ENCODE measurements around the gene SLC7A6OS. TPM values are rescaled to one million over a fixed set of nuclear protein-coding genes. Genes with fewer than 3 reads are reported as not detected.

Gene SLC7A6OS
- total RNA-seq = 10 to 100 TPM; 10.9 to 13.4 (median 11.9) TPM
- 7.9 TPM for polyA plus RNA-seq
- long read RNA-seq, donor 1, full-length matches to known transcripts = 17 of 23 reads
- long read RNA-seq, donor 1, partial matches to known transcripts = 0 of 23 reads
- long read RNA-seq, donor 1, other reads (novel, unspliced or antisense) = 6 of 23 reads
- long read RNA-seq, donor 2, full-length matches to known transcripts = 12 of 12 reads
- long read RNA-seq, donor 2, partial matches to known transcripts = 0 of 12 reads
- long read RNA-seq, donor 2, other reads (novel, unspliced or antisense) = 0 of 12 reads
- long read RNA-seq, donor 3, full-length matches to known transcripts = 27 of 35 reads
- long read RNA-seq, donor 3, partial matches to known transcripts = 1 of 35 reads
- long read RNA-seq, donor 3, other reads (novel, unspliced or antisense) = 7 of 35 reads
- long read RNA-seq, donor 4, full-length matches to known transcripts = 13 of 15 reads
- long read RNA-seq, donor 4, partial matches to known transcripts = 0 of 15 reads
- long read RNA-seq, donor 4, other reads (novel, unspliced or antisense) = 2 of 15 reads

DNA sequence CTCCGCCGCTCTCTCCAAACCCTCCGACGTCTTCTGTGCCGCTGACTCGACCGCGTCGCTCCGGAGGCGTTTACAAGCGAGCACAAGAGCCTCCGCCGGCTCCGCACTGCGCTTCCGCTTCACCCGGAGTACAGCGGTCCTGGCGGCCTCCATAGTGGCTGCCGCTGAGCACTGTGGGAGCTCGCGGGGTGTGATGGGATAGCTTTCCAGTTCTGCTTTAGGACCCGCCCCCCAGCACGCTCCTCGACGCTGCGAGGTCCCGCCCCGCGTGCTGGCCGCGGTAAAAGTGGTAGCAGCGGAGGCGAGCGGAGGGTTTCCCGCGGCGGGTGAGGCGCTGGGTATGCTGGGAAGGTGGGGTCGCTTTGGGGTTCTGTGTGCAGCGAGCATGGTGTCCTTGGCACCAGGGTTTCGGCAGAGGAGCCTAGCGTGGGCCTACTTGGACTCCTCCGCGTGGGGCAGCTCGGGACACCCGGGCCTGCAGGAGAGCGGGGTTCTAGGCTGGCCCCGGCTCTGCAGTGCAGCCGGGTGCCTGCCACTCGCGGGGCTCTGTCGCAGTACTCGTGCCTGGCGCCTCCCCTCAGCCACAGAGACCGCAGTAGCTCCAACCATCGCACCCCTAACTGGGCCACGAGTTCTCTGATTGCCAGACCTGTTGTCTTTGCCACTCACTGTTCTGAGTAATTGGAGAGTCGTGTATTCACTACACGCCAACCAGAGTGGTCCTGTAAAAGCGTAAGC, at the start of gene SLC7A6OS, which contains the start of gene PRMT7:
SLC7A6OS (minus strand) TSS at position 173 of the 738 bp plus-strand sequence; CDS start at position 153, 20 bp downstream.
PRMT7 (plus strand) TSS at position 246 of the 738 bp plus-strand sequence. CDS start 4,961 bp downstream, outside the sequence.
- ATAC-seq = peak; percentile 100

GRCh38 chr16:68359398-68360191, 48.8 kb upstream of the SLC7A6OS start:
- H3K9me3 ChIP-seq (ENCODE audit: control insufficient read depth, low read length) = no peaks in the 10 kb centered on the region
- DNase-seq (peak in 2 of 3 donors; percentile 32 to 49), ATAC-seq (no peak)
- no peak overlapping the region for H3K4me3 ChIP-seq (ENCODE audit: low read length)
- no peaks in the 10 kb centered on the region for H3K27me3 ChIP-seq (ENCODE audit: control insufficient read depth, insufficient read depth)
- WGBS = 80% methylated on average over 23 of the region's 23 CpGs
- intact Hi-C loops (cut with DNase I) = no loop called here
- no peak overlapping the region for H3K27ac ChIP-seq (ENCODE audit: low read length)
- no peaks in the 10 kb centered on the region for H3K4me1 ChIP-seq (ENCODE audit: control insufficient read depth, insufficient read depth, low read length)

More for the DNA sequence above, at the start of gene SLC7A6OS, which contains the start of gene PRMT7:
- intact Hi-C loops (cut with DNase I) = loop anchor here in 3 of 4 donors (5.0 kb wide), 1 partner anchor 49 kb away; the partner anchor contains the start of gene SLC7A6 (in 3 of the 3)
- Histone ChIP-seq H3K9me3 (ENCODE audit: control insufficient read depth, low read length) (no peaks in the 10 kb centered on the region), H3K27me3 (ENCODE audit: control insufficient read depth, insufficient read depth) (no peaks in the 10 kb centered on the region), H3K4me3 (ENCODE audit: low read length) (peak within 1 kb of the TSS; percentile 87), H3K27ac (ENCODE audit: low read length) (peak within 1 kb of the TSS; percentile 77), H3K4me1 (ENCODE audit: control insufficient read depth, insufficient read depth, low read length) (peaks cover 11% of the 10 kb centered on the region)
- under 1% methylated on average over 62 of the region's 62 CpGs for WGBS
- peak; percentile 92 to 96 (median 95) for DNase-seq

DNA sequence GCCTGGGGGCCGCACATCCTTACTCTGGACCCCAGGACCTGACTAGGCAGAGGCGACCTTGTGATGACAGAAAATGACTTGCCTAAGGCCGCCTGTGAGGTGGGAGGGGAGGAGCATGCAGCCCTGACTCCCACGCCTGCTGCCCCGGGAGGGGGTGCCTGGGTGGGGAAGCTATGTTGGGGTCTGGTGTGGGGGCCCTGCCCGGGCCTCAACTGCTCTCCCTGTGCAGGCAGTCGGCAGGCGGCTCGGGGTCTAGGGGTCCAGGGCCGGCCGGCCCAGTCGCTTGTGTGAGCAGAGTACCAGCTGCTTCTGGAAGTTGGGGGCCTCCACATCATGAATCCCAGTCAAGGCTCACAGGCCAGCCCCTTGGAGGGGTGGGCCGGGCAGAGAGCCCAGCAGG, 48.2 kb upstream of the SLC7A6OS start:
- Histone ChIP-seq H3K4me3 (ENCODE audit: low read length) (no peak overlapping the region), H3K4me1 (ENCODE audit: control insufficient read depth, insufficient read depth, low read length) (no peaks in the 10 kb centered on the region), H3K27me3 (ENCODE audit: control insufficient read depth, insufficient read depth) (no peaks in the 10 kb centered on the region), H3K9me3 (ENCODE audit: control insufficient read depth, low read length) (no peaks in the 10 kb centered on the region), H3K27ac (ENCODE audit: low read length) (no peak overlapping the region)
- WGBS = 88% methylated on average over 13 of the region's 13 CpGs
- intact Hi-C loops (cut with DNase I) = no loop called here
- ATAC-seq = no peak
- peak in 1 of 3 donors; percentile 36 for DNase-seq

DNA sequence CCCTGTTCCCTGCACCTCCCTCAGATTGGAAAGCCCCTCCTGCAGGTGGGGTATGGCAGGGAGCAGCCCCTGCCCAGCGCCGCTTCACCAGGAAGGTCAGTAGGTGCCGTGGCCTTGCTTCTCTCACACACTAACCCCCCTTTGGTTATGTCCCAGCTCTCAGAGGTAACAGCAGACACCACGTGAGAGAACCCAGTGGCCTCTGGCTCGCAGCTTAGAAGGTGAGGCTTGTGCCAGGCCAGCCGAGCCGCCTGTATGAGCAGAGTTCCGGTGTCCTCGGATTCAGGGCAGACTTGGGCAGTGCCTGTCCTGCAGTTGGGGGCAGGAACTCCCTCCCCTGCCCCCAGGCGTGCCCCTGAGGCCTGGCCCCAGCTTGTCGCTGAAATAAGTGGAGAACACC, 47.2 kb upstream of the SLC7A6OS start:
- ATAC-seq (no peak), DNase-seq (no peak)
- Histone ChIP-seq H3K27me3 (ENCODE audit: control insufficient read depth, insufficient read depth) (no peaks in the 10 kb centered on the region), H3K4me1 (ENCODE audit: control insufficient read depth, insufficient read depth, low read length) (no peaks in the 10 kb centered on the region), H3K9me3 (ENCODE audit: control insufficient read depth, low read length) (no peaks in the 10 kb centered on the region), H3K4me3 (ENCODE audit: low read length) (no peak overlapping the region), H3K27ac (ENCODE audit: low read length) (no peak overlapping the region)
- intact Hi-C loops (cut with DNase I) = no loop called here
- WGBS = 89% methylated on average over 11 of the region's 11 CpGs

- peak in 1 of 3 donors; percentile 20 for DNase-seq
- intact Hi-C loops (cut with DNase I) = no loop called here
- WGBS = 90% methylated on average over 9 of the region's 9 CpGs
Observed at GRCh38 chr16:68357521-68357922, 46.8 kb upstream of the SLC7A6OS start.

DNA sequence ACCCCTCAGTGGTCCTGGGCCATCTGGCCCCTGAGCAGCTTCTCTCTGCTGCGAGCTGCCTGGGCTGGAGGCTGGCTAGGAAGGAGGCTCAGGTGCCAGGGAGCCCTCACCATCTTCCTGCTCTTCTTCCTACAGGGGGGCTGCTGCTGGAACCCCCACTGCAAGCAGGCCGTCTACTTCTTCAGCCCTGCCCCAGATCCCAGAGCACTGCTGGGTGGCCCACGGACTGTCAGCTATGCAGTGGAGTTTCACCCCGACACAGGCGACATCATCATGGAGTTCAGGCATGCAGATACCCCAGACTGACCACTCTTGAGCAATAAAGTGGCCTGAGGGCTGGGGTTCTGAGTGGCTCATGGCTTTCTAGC, 46.2 kb upstream of the SLC7A6OS start:
- Histone ChIP-seq H3K27ac (ENCODE audit: low read length) (no peak overlapping the region), H3K27me3 (ENCODE audit: control insufficient read depth, insufficient read depth) (no peaks in the 10 kb centered on the region), H3K4me3 (ENCODE audit: low read length) (no peak overlapping the region), H3K9me3 (ENCODE audit: control insufficient read depth, low read length) (no peaks in the 10 kb centered on the region), H3K4me1 (ENCODE audit: control insufficient read depth, insufficient read depth, low read length) (no peaks in the 10 kb centered on the region)
- DNase-seq (peak in 1 of 3 donors; percentile 24), ATAC-seq (no peak)
- intact Hi-C loops (cut with DNase I) = no loop called here
- WGBS = 89% methylated on average over 5 of the region's 5 CpGs

More at GRCh38 chr16:68357521-68357922, 46.8 kb upstream of the SLC7A6OS start:
- Histone ChIP-seq H3K4me1 (ENCODE audit: control insufficient read depth, insufficient read depth, low read length) (no peaks in the 10 kb centered on the region), H3K9me3 (ENCODE audit: control insufficient read depth, low read length) (no peaks in the 10 kb centered on the region), H3K27me3 (ENCODE audit: control insufficient read depth, insufficient read depth) (no peaks in the 10 kb centered on the region), H3K27ac (ENCODE audit: low read length) (no peak overlapping the region), H3K4me3 (ENCODE audit: low read length) (no peak overlapping the region)
- ATAC-seq = no peak

DNA sequence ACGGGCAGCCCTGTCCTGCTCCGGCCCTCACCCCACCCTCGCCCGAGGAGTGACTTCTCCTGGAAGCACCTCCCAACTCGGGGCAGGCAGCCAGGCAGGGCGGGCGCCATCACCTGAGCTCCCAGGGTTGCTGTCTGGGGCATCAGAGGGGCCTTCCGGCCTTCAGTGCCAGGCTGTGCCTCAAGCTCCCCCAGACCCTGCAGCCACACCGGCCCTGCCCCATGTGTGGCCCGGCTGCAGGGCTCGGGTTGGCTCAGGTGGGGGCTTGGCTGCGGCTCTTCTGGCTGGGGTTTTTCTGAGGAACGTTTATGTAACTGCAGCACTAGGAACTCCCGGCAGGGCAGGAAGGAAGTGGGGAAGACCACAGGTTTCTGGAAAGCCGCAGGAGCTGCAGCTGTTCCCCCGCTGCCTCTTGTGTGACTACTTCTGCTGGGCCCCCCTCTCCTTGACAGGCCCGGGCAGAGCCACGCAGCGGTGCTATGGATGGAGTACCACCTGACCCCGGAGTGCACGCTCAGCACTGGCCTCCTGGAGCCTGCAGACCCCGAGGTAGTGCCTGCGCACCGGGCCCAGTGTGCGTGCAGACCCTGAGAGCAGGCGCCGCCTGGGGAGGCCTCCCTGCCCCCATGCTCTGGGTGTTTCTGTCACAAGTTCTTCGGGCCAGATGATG, 45.6 kb upstream of the SLC7A6OS start:
- WGBS = 70% methylated on average over 28 of the region's 28 CpGs
- Histone ChIP-seq H3K4me3 (ENCODE audit: low read length) (no peak overlapping the region), H3K27ac (ENCODE audit: low read length) (no peak overlapping the region), H3K4me1 (ENCODE audit: control insufficient read depth, insufficient read depth, low read length) (no peaks in the 10 kb centered on the region), H3K9me3 (ENCODE audit: control insufficient read depth, low read length) (no peaks in the 10 kb centered on the region), H3K27me3 (ENCODE audit: control insufficient read depth, insufficient read depth) (no peaks in the 10 kb centered on the region)
- DNase-seq (peak in 1 of 3 donors; percentile 43), ATAC-seq (no peak)
- intact Hi-C loops (cut with DNase I) = no loop called here

DNA sequence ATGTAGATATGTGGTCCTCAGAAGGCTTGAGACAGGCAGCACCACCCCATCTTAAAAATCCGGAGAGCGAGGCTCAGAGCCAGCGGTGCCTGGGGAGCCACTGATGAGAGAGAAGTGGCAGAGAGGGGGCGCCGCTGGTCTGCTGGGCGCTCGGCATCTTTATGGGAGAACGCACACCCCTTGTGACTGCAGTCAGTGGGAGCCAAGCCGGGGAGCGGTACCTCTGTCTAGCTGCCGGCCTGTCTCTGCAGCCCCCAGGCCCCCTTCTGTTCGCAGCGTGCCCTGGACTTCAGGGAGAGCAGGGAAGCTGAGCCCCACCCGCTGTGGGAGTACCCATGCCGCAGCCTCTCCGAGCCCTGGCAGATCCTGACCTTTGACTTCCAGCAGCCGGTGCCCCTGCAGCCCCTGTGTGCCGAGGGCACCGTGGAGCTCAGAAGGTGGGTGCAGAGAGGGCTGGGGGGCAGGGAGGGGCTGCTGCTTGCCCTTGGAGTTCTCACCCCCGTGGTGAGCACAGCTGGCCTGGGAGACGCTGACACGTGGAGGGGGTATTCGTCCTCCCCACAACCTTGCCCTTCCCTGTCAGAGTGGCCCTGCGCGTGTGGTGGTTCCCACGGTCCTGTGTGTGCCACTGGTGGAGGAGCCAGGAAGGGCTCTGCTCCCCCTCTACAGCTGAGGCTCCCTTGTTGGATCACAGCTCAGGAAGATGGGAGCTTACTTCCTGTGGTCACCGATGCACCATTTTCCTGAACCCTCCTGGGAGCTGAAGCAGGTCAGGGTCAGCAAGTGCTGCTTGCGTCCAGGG, 44.9 kb upstream of the SLC7A6OS start:
- 79% methylated on average over 28 of the region's 28 CpGs for WGBS

GRCh38 chr16:68354816-68355215, 44.1 kb upstream of the SLC7A6OS start:
- no peak overlapping the region for H3K27ac ChIP-seq (ENCODE audit: low read length)
- no peak for ATAC-seq
- H3K27me3 ChIP-seq (ENCODE audit: control insufficient read depth, insufficient read depth) = no peaks in the 10 kb centered on the region
- no peak overlapping the region for H3K4me3 ChIP-seq (ENCODE audit: low read length)
- no peaks in the 10 kb centered on the region for H3K4me1 ChIP-seq (ENCODE audit: control insufficient read depth, insufficient read depth, low read length)
- intact Hi-C loops (cut with DNase I) = no loop called here
- WGBS = 93% methylated on average over 9 of the region's 9 CpGs
- DNase-seq = peak in 1 of 3 donors; percentile 46
- no peaks in the 10 kb centered on the region for H3K9me3 ChIP-seq (ENCODE audit: control insufficient read depth, low read length)

More for the DNA sequence above, 44.9 kb upstream of the SLC7A6OS start:
- no peaks in the 10 kb centered on the region for H3K27me3 ChIP-seq (ENCODE audit: control insufficient read depth, insufficient read depth)
- intact Hi-C loops (cut with DNase I) = no loop called here
- H3K9me3 ChIP-seq (ENCODE audit: control insufficient read depth, low read length) = no peaks in the 10 kb centered on the region
- H3K4me3 ChIP-seq (ENCODE audit: low read length) = no peak overlapping the region
- ATAC-seq (no peak), DNase-seq (peak in 1 of 3 donors; percentile 43)
- H3K4me1 ChIP-seq (ENCODE audit: control insufficient read depth, insufficient read depth, low read length) = no peaks in the 10 kb centered on the region
- H3K27ac ChIP-seq (ENCODE audit: low read length) = no peak overlapping the region
